ENCODE measurements around the gene FHDC1.
"Not testable (repeated sequence)": the region's sequence is repeated elsewhere in the genome, so short reads cannot be mapped to it uniquely, and the experiment has no call there.

Gene FHDC1, protein sequence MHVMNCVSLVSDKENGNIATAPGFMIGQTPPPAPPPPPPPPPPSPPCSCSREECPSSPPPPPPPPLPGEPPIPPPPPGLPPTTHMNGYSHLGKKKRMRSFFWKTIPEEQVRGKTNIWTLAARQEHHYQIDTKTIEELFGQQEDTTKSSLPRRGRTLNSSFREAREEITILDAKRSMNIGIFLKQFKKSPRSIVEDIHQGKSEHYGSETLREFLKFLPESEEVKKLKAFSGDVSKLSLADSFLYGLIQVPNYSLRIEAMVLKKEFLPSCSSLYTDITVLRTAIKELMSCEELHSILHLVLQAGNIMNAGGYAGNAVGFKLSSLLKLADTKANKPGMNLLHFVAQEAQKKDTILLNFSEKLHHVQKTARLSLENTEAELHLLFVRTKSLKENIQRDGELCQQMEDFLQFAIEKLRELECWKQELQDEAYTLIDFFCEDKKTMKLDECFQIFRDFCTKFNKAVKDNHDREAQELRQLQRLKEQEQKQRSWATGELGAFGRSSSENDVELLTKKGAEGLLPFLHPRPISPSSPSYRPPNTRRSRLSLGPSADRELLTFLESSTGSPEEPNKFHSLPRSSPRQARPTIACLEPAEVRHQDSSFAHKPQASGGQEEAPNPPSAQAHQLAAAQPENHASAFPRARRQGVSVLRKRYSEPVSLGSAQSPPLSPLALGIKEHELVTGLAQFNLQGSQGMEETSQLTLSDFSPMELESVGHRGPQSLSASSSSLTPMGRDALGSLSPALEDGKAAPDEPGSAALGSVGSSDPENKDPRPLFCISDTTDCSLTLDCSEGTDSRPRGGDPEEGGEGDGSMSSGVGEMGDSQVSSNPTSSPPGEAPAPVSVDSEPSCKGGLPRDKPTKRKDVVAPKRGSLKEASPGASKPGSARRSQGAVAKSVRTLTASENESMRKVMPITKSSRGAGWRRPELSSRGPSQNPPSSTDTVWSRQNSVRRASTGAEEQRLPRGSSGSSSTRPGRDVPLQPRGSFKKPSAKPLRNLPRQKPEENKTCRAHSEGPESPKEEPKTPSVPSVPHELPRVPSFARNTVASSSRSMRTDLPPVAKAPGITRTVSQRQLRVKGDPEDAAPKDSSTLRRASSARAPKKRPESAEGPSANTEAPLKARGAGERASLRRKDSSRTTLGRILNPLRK

DNA sequence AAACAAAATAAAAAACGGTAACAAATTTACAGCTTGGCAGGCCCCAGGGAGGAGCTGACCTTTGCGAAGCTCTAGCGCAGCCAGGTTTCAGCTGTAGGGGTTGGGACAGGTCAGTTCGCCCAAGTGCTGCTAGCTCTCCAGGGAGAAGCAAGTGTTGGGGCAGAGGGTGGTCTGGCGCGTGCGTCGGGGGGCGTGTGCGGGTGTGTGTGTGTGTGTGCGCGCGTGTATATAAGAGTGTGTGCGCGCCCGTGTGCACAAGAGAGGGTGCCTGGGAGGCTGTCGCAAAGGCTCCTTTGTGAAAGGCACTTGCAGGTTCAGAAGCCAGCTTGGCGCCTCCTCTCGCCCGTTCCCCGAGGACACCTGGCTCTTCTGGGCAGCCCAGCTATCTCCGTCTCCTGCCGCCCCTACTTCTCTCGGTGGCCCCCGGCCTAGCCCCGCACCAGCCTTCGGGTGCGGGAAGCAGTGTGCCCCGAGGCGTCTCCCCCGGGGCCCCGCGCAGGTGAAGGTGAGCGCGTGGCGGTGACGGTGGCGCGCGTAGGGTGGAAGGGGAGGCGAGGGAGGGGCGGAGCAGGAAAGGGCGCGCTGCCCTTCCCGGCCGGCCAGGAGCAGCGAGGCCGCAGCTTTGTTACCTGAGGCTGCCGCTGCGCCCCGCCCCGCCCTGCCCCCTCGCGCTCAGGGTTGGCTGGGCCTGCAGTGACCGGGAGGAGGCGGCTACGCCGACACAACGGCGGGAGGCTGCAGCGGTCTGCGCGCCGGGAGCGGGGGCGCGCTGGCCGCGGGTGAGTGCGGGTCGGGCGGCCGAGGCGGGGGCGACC, at the start of gene FHDC1:
FHDC1 (plus strand) TSS at position 693 of the 815 bp plus-strand sequence. CDS start 6,735 bp downstream, outside the sequence.
- DNase-seq (ENCODE audit: low read depth in 1 of 2, low spot score in 1 of 2): no peak

DNA sequence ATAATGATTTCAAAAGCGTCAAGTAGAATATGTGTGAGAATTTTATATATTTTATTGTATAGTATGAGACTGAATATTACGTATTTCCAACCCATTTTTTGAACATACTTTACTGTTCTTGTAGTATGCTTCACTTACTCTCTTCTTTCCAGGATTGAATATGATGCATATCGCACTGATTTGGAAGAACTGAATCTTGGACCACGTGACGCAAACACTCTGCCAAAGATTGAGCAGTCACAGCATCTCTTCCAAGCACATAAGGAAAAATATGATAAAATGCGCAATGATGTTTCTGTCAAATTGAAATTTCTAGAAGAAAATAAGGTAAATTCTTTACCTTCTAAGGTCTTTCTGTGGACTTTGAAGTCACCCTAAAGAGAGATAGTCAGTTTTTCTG, 48.1 kb upstream of the FHDC1 start:
- no peak for DNase-seq (ENCODE audit: low read depth in 1 of 2, low spot score in 1 of 2)

GRCh38 chr4:152892974-152893373, 43.1 kb upstream of the FHDC1 start:
- DNase-seq (ENCODE audit: low read depth in 1 of 2, low spot score in 1 of 2): no peak

GRCh38 chr4:152894673-152895072, 41.5 kb upstream of the FHDC1 start:
- no peak for DNase-seq (ENCODE audit: low read depth in 1 of 2, low spot score in 1 of 2)

GRCh38 chr4:152896811-152897210, 39.3 kb upstream of the FHDC1 start:
- DNase-seq (ENCODE audit: low read depth in 1 of 2, low spot score in 1 of 2): no peak

DNA sequence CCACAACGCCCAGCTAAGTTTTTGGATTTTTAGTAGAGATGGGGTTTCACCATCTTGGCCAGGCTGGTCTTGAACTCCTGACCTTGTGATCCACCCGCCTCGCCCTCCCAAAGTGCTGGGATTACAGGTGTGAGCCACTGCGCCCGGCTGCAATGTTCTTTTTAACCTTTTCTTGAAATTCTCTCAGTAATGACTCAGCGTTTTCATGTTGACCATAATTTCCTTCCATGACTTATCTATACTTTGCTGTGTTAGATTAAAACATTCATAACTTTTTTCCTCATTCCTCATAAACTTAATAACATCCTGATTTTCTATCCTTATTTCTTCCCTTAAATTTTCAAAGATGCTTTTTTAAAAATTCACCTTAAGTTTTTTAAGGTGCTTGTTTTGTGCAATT, 38.0 kb upstream of the FHDC1 start:
- DNase-seq (ENCODE audit: low read depth in 1 of 2, low spot score in 1 of 2): not testable (repeated sequence)

DNA sequence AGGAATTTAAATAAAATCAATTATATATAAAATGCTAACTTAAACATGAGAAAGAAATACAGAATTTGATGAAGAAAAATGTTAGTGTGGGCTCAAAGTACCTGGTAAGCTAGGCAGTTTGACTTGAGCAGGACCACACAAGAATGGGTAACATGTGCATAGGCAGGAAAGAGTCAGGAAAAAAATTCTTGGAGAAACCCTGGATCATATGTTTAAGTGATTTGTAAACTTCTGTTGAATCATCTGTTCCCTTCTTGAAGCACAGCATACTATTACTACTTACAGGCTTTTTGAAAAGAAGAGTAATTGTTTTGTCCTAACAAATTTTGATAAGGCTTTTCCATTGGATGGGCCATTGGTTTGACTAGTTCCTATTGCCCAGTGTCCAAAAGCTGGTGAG, 37.5 kb upstream of the FHDC1 start:
- DNase-seq (ENCODE audit: low read depth in 1 of 2, low spot score in 1 of 2): no peak

- no peak for DNase-seq (ENCODE audit: low read depth in 1 of 2, low spot score in 1 of 2)
These were observed 35.7 kb upstream of the FHDC1 start for GRCh38 chr4:152900395-152900794.

DNA sequence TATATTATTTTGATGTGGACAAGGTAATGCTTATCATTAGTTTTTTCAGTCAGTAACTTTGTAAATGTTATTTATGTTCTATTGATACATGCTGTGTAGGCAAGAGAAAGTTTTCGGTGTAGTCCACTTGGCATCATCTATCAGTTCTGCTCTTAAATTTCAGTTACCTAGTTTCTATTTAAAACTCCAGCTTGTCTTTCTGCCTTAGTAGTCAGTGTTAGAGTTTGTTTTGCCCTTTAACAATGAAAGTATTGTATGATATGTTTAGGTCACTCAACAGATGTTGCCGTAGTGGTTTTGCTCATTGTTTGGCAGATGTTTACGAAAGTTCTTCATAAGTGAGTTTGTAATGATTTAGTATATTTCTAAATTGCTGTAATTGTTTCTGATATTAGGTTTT, 34.9 kb upstream of the FHDC1 start:
- no peak for DNase-seq (ENCODE audit: low read depth in 1 of 2, low spot score in 1 of 2)

DNA sequence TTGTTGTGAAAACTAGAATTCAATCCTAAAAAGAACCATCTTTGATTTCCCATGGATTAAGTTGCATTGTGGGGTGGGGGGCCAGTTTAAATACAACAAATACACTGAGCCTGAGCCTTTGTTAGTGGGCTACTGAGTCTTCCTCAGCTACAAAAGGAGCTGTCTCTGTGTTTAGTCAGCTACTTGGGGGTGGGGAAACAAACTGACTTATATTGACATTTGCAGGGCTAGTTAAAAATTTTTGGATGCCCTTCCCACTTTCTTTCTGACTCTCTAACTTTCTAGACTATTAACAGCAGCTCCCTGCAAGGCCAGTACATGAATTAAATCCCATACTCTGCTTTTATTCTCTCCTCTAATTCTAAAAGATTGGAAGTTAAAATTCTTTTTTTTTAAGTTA, 32.5 kb upstream of the FHDC1 start:
- no peak for DNase-seq (ENCODE audit: low read depth in 1 of 2, low spot score in 1 of 2)

DNA sequence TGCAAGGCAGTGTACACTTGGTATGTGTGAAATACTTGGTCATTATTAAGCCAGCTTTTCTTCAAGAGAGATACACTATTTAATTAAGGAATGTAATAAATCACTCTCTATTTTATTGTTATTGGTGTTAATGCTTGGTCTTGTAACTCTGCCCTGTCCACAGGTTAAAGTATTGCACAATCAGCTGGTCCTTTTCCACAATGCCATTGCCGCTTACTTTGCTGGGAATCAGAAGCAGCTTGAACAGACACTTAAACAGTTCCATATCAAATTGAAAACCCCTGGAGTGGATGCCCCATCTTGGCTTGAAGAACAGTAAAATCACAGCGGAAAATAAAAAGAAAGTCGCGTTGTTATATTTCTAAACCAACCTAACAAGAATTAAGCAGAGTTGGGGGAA, 26.2 kb upstream of the FHDC1 start:
- DNase-seq (ENCODE audit: low read depth in 1 of 2, low spot score in 1 of 2): no peak

GRCh38 chr4:152910521-152910920, 25.6 kb upstream of the FHDC1 start:
- DNase-seq (ENCODE audit: low read depth in 1 of 2, low spot score in 1 of 2): no peak

DNA sequence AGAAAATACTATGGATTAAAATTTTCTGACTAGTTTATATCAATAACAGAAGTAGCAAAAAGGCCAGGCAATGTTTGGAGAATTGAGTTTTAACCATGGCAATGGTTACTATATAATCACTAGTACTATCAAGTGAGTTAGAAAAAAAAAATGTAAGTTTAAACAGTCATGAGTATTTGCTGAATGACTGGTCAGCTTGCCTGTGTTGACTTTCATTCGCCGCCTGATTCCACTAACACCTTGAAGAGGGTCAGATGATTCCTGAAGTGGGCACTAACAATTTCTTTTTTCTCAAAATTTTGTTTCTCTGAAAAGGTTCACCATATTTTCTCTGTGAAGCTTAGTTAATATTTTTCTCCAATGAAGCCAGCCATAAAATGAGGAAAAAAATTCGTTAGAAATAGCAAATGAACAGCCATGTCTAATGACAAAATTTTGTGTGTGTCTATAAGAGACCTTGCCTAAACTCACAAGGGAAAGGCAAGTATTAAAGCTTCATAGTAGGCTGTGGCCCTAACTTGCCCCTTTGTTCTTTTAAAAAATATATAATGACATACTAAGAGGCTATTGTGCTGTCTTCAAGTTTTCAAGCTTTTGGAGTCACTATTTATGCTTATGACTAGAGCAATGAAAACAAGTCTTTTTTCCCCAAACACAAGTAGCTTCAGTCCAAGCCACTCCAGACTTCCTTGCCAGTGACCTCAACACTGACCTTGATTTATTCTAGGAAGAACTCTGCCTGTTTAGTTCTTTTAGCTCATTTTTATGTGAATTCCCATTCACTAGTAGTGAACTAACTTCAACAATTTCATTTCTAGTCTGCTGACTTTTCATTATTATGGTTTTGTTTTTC, 18.4 kb upstream of the FHDC1 start:
- no peak for DNase-seq (ENCODE audit: low read depth in 1 of 2, low spot score in 1 of 2)

- DNase-seq (ENCODE audit: low read depth in 1 of 2, low spot score in 1 of 2): no peak
These were observed 16.3 kb upstream of the FHDC1 start for GRCh38 chr4:152919826-152920225.

- no peak for DNase-seq (ENCODE audit: low read depth in 1 of 2, low spot score in 1 of 2)
These were observed 15.4 kb upstream of the FHDC1 start for GRCh38 chr4:152920768-152921167.

- DNase-seq (ENCODE audit: low read depth in 1 of 2, low spot score in 1 of 2): no peak
These were observed 14.8 kb upstream of the FHDC1 start for GRCh38 chr4:152921284-152921683.

DNA sequence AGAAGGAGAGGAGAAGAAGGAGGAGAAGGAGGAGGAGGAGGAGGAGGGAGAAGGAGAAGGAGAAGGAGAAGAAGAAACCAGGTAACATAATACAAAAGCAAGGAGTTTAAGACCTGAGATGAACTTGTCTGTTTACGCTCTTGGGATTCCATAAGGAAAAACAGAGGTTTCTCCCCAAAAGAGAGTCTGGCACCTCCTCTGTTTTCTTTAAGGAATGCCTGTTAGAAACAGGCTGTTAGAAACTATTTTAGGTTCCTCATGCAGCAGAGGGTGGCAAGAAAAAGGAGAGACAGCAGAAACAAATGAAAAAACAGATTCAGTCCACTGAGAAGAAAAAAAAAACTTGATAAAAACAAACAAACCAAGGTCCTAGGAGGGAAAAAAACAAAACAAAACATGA, 10.3 kb upstream of the FHDC1 start:
- no peak for DNase-seq (ENCODE audit: low read depth in 1 of 2, low spot score in 1 of 2)

GRCh38 chr4:152926959-152927358, 9.2 kb upstream of the FHDC1 start:
- no peak for DNase-seq (ENCODE audit: low read depth in 1 of 2, low spot score in 1 of 2)

DNA sequence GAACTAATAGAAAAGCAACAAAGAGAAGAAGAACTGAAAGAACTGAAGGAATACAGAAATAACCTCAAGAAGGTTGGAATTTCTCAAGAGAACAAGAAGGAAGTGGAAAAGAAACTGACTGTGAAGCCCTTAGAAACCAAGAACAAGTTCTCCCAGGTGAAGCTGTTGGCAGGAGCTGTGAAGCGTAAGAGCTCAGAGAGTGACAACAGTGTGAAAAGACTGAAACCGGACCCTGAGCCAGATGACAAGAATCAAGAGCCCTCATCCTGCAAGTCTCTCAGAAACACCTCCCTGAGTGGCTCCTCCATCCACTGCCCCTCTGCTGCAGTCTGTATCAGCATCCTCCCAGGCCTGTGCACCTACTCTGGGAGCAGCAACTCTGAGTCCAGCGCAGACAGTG, 8.4 kb upstream of the FHDC1 start:
- no peak for DNase-seq (ENCODE audit: low read depth in 1 of 2, low spot score in 1 of 2)

DNA sequence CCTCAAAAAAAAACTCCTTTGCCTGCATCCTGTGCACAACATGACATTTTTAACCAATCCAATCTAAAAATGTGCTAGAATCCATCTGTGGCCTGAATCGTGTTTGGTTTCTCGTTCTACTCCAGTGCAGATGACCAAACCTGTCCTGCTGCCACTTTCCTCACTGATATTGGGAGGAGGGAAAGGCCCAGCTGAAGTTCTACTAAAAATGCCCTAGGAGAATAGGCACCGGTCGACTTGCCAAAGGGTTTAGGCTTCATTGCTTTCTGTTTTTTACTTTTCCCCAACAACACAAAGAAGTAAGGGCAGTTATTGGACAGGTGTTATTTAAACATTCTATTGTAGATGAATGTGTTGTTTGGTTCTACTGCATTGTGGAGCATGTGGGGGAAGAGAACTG, 7.8 kb upstream of the FHDC1 start:
- no peak for DNase-seq (ENCODE audit: low read depth in 1 of 2, low spot score in 1 of 2)
